Ovary (tissue), 3 donors: ENCODE data around the gene ZCCHC17.

ENCODE experiments used
- CTCF ChIP-seq, 3 donors: fragments of 450-650 bp in 2 of 3; fragments of 200-600 bp in 1 of 3; IDR thresholded peaks; one replicate each; pipeline versions ENCODE4 v1.5.1 to v1.8.0; 2016 to 2022; ENCODE audit warnings: antibody characterized with exemption in 3 of 3, mild to moderate bottlenecking in 1 of 3
- POLR2A ChIP-seq: fragments of 450-650 bp; IDR thresholded peaks from one replicate; pipeline ENCODE4 v1.6.1; 2017; ENCODE audit warnings: antibody characterized with exemption, mild to moderate bottlenecking, moderate library complexity
- donor health status: DM: no; HTN: no; CAD: no.

GRCh38 chr1:31324992-31325391, 28.2 kb downstream of the ZCCHC17 start:
- TF ChIP-seq POLR2A, result no peak
- no peak for TF ChIP-seq CTCF (IDR thresholded peaks at IDR 0.05)
